ENCODE data around the gene UBTF. TPM values are rescaled to one million over a fixed set of nuclear protein-coding genes. Genes with fewer than 3 reads are reported as not detected.

The UBTF gene
- total RNA-seq, 2 donors from 2014 or later, result 48.2 to 55.4 TPM

DNA sequence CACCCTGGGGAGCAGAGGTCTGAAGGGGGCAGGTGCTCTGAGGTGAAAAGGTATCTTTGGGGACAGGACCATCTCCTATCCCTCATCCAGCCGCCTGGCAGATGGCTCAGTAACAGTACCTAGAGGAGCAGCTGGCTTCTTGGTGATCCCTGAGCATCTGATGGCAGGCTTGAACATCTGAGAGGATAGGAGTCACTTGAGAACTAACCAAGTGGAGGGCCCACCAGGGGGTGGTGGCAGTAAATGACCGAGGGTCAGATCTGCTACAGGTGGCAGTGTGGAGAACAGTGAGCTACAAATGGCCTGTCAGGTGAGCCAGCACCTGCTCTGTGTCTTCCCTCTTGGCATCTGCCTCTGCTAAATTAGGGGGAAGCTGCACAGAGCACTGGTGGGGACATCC, 64.0 kb downstream of the UBTF start:
- Histone ChIP-seq H3K4me3 (no peak overlapping the region), H3K27me3 (replicated peaks; ENCODE audit: insufficient read depth) (no peaks in the 10 kb centered on the region), H3K36me3 (no peaks in the 10 kb centered on the region), H3K9me3 (no peaks in the 10 kb centered on the region), H3K4me1 (ENCODE audit: control insufficient read depth in 1 of 2, low read depth in 2 of 2) (no peaks in the 10 kb centered on the region), H3K27ac (no peak overlapping the region)
- DNase-seq (ENCODE audit: low spot score), result no peak
- TF ChIP-seq, protein P1, sequence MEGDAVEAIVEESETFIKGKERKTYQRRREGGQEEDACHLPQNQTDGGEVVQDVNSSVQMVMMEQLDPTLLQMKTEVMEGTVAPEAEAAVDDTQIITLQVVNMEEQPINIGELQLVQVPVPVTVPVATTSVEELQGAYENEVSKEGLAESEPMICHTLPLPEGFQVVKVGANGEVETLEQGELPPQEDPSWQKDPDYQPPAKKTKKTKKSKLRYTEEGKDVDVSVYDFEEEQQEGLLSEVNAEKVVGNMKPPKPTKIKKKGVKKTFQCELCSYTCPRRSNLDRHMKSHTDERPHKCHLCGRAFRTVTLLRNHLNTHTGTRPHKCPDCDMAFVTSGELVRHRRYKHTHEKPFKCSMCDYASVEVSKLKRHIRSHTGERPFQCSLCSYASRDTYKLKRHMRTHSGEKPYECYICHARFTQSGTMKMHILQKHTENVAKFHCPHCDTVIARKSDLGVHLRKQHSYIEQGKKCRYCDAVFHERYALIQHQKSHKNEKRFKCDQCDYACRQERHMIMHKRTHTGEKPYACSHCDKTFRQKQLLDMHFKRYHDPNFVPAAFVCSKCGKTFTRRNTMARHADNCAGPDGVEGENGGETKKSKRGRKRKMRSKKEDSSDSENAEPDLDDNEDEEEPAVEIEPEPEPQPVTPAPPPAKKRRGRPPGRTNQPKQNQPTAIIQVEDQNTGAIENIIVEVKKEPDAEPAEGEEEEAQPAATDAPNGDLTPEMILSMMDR (IDR thresholded peaks at IDR 0.05), result no peak
- no peak for ATAC-seq (ENCODE audit: insufficient number of reproducible peaks, low FRiP score, low read depth)

Other genes with a start within 250 kb of the UBTF start
- under 1 TPM in 1 of 2 donors, not detected in 1; 0.92 TPM for gene NAGS, start 215.1 kb downstream of the UBTF start, total RNA-seq
- gene TMEM101, start 204.7 kb downstream of the UBTF start, total RNA-seq, result 10 to 100 TPM; 21.9 to 24.4 TPM
- gene LSM12, start 153.0 kb downstream of the UBTF start, total RNA-seq, result 10 to 100 TPM; 24.9 to 30.8 TPM
- 10 to 100 TPM; 26.4 to 54.6 TPM for gene G6PC3, start 148.9 kb downstream of the UBTF start, total RNA-seq
- 100 to 1,000 TPM in 1 of 2 donors, 10 to 100 TPM in 1; 76.9 to 115 TPM for gene HDAC5, start 96.0 kb downstream of the UBTF start, total RNA-seq
- gene HROB, start 77.7 kb downstream of the UBTF start, total RNA-seq, result 1 to 10 TPM in 1 of 2 donors, under 1 TPM in 1; 0.85 to 2.6 TPM
- gene ASB16, start 49.0 kb downstream of the UBTF start, total RNA-seq, result 1 to 10 TPM; 2.3 to 3.9 TPM
- gene TMUB2, start 32.7 kb downstream of the UBTF start, total RNA-seq, result 10 to 100 TPM; 20.4 to 42.8 TPM
- gene ATXN7L3, start 19.8 kb downstream of the UBTF start, total RNA-seq, result 10 to 100 TPM; 46.5 to 55.8 TPM
- under 1 TPM in 1 of 2 donors, not detected in 1; 0.56 TPM for gene SLC4A1, start 48.5 kb upstream of the UBTF start, total RNA-seq
- gene RUNDC3A, start 88.9 kb upstream of the UBTF start, total RNA-seq, result under 1 TPM in 1 of 2 donors, not detected in 1; 0.81 TPM
- 10 to 100 TPM; 63.2 to 74.6 TPM for gene SLC25A39, start 105.1 kb upstream of the UBTF start, total RNA-seq
- 100 to 1,000 TPM; 203 to 292 TPM for gene GRN, start 125.6 kb upstream of the UBTF start, total RNA-seq
- under 1 TPM in 1 of 2 donors, not detected in 1; 0.63 TPM for gene FAM171A2, start 144.2 kb upstream of the UBTF start, total RNA-seq
- 1 to 10 TPM in 1 of 2 donors, under 1 TPM in 1; 0.28 to 3.4 TPM for gene ITGA2B, start 170.0 kb upstream of the UBTF start, total RNA-seq